GM18511 (cell line): Measurements from ENCODE around the gene TRPC4.
"Not testable (repeated sequence)": the region's sequence is repeated elsewhere in the genome, so short reads cannot be mapped to it uniquely, and the experiment has no call there.

Experiments
- ATAC-seq: cut with Tn5 transposase; IDR thresholded peaks from one replicate; pipeline ENCODE4 v1.9.1; 2021; ENCODE audit warnings: mild to moderate bottlenecking, moderate library complexity; ENCODE audit not compliant: unreplicated experiment

TRPC4 gene

GRCh38 chr13:37613638-37614037 is 255.9 kb downstream of the TRPC4 start:
- no peak for ATAC-seq

GRCh38 chr13:37613236-37613635 is 256.3 kb downstream of the TRPC4 start:
- ATAC-seq: no peak

GRCh38 chr13:37608750-37609339 is 260.7 kb downstream of the TRPC4 start:
- no peak for ATAC-seq

GRCh38 chr13:37602733-37603381 is 266.7 kb downstream of the TRPC4 start:
- no peak for ATAC-seq

- ATAC-seq: no peak
Measured at GRCh38 chr13:37601648-37602440, 267.7 kb downstream of the TRPC4 start.

- no peak for ATAC-seq
Measured at GRCh38 chr13:37599519-37599918, 270.1 kb downstream of the TRPC4 start.

- no peak for ATAC-seq
Measured at GRCh38 chr13:37598597-37598996, 271.0 kb downstream of the TRPC4 start, which contains the start of gene POSTN. TSS of gene POSTN (minus strand) at chr13:37598768. CDS start at chr13:37598726, 42 bp downstream.

- no peak for ATAC-seq
Measured at GRCh38 chr13:37597477-37598025, 272.0 kb downstream of the TRPC4 start.

- ATAC-seq: no peak
Measured at GRCh38 chr13:37596805-37597204, 272.8 kb downstream of the TRPC4 start.

- no peak for ATAC-seq
Measured at GRCh38 chr13:37595162-37595561, 274.4 kb downstream of the TRPC4 start.

- no peak for ATAC-seq
Measured at GRCh38 chr13:37594550-37594949, 275.0 kb downstream of the TRPC4 start.

- not testable (repeated sequence) for ATAC-seq
Measured at GRCh38 chr13:37589381-37589780, 280.2 kb downstream of the TRPC4 start.

GRCh38 chr13:37587236-37587635 is 282.3 kb downstream of the TRPC4 start:
- no peak for ATAC-seq
